KMS-11 (cell line): ENCODE results near the gene RAB7B.

Source experiments
- H2AFZ ChIP-seq: fragments of 200-600 bp; sonication (generic); 2 replicates; pipeline ENCODE4 v1.6.1; 2016; ENCODE audit warnings: antibody characterized with exemption, mixed run types, low read depth
- H3K27ac ChIP-seq: fragments of 200-600 bp; sonication (generic); 2 replicates; pipeline ENCODE4 v1.6.1; 2016; ENCODE audit warnings: mild to moderate bottlenecking, mixed run types
- H3K27me3 ChIP-seq: fragments of 200-600 bp; sonication (generic); 2 replicates; pipeline ENCODE4 v1.6.1; 2017; ENCODE audit warnings: mild to moderate bottlenecking, low read depth, mixed run types, moderate library complexity; ENCODE audit not compliant: insufficient read depth
- H3K36me3 ChIP-seq: fragments of 200-600 bp; sonication (generic); 2 replicates; pipeline ENCODE4 v1.6.1; 2017; ENCODE audit warnings: mild to moderate bottlenecking, mixed run types; ENCODE audit not compliant: insufficient read depth
- H3K4me1 ChIP-seq: fragments of 200-600 bp; sonication (generic); 2 replicates; pipeline ENCODE4 v1.6.1; 2016; ENCODE audit warnings: mild to moderate bottlenecking, low read depth, mixed run types; ENCODE audit not compliant: poor library complexity, severe bottlenecking
- H3K4me2 ChIP-seq: fragments of 200-600 bp; sonication (generic); 2 replicates; pipeline ENCODE4 v1.7.0; 2016; ENCODE audit warnings: mild to moderate bottlenecking, mixed run types
- H3K4me3 ChIP-seq: fragments of 200-600 bp; sonication (generic); IDR thresholded peaks from 2 replicates; pipeline ENCODE4 v1.6.1; 2017; ENCODE audit warnings: low read depth, low read length, mixed read lengths; ENCODE audit not compliant: insufficient read depth
- H3K79me2 ChIP-seq: fragments of 200-600 bp; sonication (generic); 2 replicates; pipeline ENCODE4 v1.6.1; 2016; ENCODE audit warnings: low read depth, mixed run types; ENCODE audit not compliant: insufficient read depth
- H3K9ac ChIP-seq: fragments of 200-600 bp; sonication (generic); 2 replicates; pipeline ENCODE4 v1.6.1; 2016; ENCODE audit warnings: mild to moderate bottlenecking, mixed run types
- H4K20me1 ChIP-seq: fragments of 200-600 bp; sonication (generic); 2 replicates; pipeline ENCODE4 v1.6.1; 2016; ENCODE audit warnings: mild to moderate bottlenecking, mixed run types; ENCODE audit not compliant: insufficient read depth
- CTCF ChIP-seq: fragments of 200-600 bp; sonication (generic); conservative IDR thresholded peaks from 2 replicates; pipeline ENCODE4 v1.6.1; 2017; ENCODE audit warnings: low read depth, mild to moderate bottlenecking, antibody characterized with exemption, low read length, moderate library complexity, mixed read lengths

The RAB7B gene

GRCh38 chr1:205932776-205933175 is 70.4 kb downstream of the RAB7B start:
- Histone ChIP-seq H3K4me1 (no peaks in the 10 kb centered on the region), H3K4me3 (no peak overlapping the region), H2AFZ (no peak overlapping the region), H4K20me1 (no peaks in the 10 kb centered on the region), H3K27me3 (no peaks in the 10 kb centered on the region; the same call in 1 of the 2 replicates), H3K79me2 (no peaks in the 10 kb centered on the region), H3K9ac (no peak overlapping the region), H3K36me3 (no peaks in the 10 kb centered on the region), H3K27ac (no peak overlapping the region), H3K4me2 (no peak overlapping the region)
- no peak for TF ChIP-seq CTCF

DNA sequence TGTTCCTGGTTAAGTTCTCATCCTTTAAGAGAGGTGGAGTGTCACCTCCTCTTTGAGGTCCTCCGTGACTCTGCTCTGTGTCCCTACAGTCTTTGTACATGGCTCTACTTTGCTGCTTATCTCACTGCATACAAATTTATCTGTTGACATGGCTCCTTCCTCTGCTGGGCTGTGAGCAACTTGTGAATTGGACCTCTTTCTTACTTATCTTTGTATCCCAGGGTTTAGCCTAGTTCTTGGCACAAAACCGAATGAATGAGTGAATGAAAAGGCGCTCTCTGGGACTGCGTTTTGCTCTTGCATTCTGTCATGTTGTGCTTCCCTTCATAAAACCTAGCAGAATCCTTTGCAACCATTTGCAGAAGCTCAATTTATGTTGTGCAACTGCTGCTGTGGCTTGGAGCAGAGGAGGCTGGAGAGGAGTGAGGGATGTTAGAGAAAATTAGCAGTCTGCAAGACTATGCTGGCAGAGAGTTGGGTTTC is 72.4 kb downstream of the RAB7B start:
- Histone ChIP-seq H2AFZ (no peak overlapping the region), H3K9ac (no peak overlapping the region), H3K4me1 (no peaks in the 10 kb centered on the region), H3K36me3 (no peaks in the 10 kb centered on the region), H4K20me1 (no peaks in the 10 kb centered on the region), H3K27me3 (no peaks in the 10 kb centered on the region; the same call in 1 of the 2 replicates), H3K79me2 (no peaks in the 10 kb centered on the region), H3K4me2 (no peak overlapping the region), H3K27ac (no peak overlapping the region), H3K4me3 (no peak overlapping the region)
- TF ChIP-seq CTCF: no peak

DNA sequence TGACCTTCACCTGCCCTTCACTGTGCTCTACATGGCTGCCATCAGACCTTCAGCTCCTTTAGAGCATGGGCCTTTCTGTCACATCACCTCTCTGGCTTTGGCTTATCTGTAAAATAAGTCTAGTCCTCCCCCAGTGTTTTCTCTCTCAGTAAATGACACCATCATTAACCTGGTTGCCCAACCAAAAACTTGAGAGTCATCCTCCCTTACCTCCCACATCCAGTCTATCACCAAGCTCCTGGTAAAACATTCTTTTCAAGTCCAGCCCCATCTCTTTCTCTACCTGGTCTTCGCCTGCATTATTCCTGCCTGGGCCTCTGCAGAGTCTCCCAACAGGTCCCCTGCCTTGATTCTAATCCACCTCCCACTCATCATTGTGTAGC is 73.0 kb downstream of the RAB7B start:
- Histone ChIP-seq H3K79me2 (no peaks in the 10 kb centered on the region), H3K4me1 (no peaks in the 10 kb centered on the region), H3K4me3 (no peak overlapping the region), H3K9ac (no peak overlapping the region), H3K4me2 (no peak overlapping the region), H3K27ac (no peak overlapping the region), H3K36me3 (no peaks in the 10 kb centered on the region), H3K27me3 (no peaks in the 10 kb centered on the region; the same call in 1 of the 2 replicates), H4K20me1 (no peaks in the 10 kb centered on the region), H2AFZ (no peak overlapping the region)
- TF ChIP-seq CTCF: no peak

DNA sequence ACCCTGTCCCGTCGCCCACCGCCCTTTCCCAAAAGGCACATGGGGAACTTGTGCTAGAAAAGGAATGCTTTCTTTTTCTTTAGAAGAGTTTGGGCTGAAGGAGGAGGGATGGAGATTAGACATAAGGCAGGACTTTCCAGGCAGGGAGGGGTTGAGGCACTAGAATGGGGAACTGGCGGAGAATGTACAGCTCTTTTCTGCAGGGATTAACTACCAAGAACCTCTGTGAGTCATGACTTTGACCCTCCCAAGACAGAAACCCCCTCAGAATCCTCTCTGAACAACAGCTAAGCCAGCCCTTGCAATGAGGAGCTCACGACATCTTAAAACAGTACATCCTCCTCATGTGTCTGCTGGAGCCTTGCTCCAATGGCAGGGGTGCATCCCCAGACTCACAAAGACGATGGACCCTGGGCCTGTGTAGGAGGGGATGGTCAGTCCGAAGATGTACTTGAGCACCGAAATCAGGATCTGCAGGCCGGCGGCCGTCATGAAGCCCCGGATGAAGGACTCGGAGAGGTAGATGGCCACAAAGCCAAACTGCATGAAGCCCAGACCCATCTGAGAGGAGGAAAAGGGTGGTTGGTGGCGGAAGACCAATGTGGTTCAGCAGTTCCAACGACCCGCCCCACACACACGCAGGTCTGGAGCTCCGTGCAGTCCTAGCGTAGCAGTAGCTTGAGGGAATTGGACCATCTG is 73.5 kb downstream of the RAB7B start:
- H2AFZ ChIP-seq: no peak overlapping the region
- no peak overlapping the region for H3K9ac ChIP-seq
- TF ChIP-seq CTCF: no peak
- no peak overlapping the region for H3K4me2 ChIP-seq
- H3K79me2 ChIP-seq: no peaks in the 10 kb centered on the region
- H3K27ac ChIP-seq: no peak overlapping the region
- no peak overlapping the region for H3K4me3 ChIP-seq
- H3K36me3 ChIP-seq: no peaks in the 10 kb centered on the region
- no peaks in the 10 kb centered on the region; the same call in 1 of the 2 replicates for H3K27me3 ChIP-seq
- H3K4me1 ChIP-seq: no peaks in the 10 kb centered on the region
- H4K20me1 ChIP-seq: no peaks in the 10 kb centered on the region
